ENCODE measurements around the gene SUN5.

Gene SUN5

GRCh38 chr20:33013701-33014326, 9.6 kb upstream of the SUN5 start:
- DNase-seq, result no peak

GRCh38 chr20:33012327-33013189, 8.3 kb upstream of the SUN5 start:
- DNase-seq, result no peak

GRCh38 chr20:33010674-33011449, 6.6 kb upstream of the SUN5 start:
- DNase-seq, result no peak

GRCh38 chr20:33010133-33010504, 5.9 kb upstream of the SUN5 start:
- no peak for DNase-seq

- DNase-seq, result no peak
Observed at GRCh38 chr20:33009214-33010132, 5.2 kb upstream of the SUN5 start.

- DNase-seq, result no peak
Observed at GRCh38 chr20:33008336-33009213, 4.3 kb upstream of the SUN5 start.

- no peak for DNase-seq
Observed at GRCh38 chr20:33007376-33008335, 3.4 kb upstream of the SUN5 start, which contains the start of gene BPIFB2. TSS of gene BPIFB2 (plus strand) at chr20:33007704. CDS start at chr20:33008575, 871 bp downstream.

GRCh38 chr20:33006776-33007375, 2.6 kb upstream of the SUN5 start:
- no peak for DNase-seq

GRCh38 chr20:33005908-33006775, 1.9 kb upstream of the SUN5 start:
- no peak for DNase-seq

- DNase-seq, result no peak
Observed at GRCh38 chr20:33005132-33005566, 916 bp upstream of the SUN5 start.

GRCh38 chr20:33002087-33002808, 2.0 kb downstream of the SUN5 start:
- DNase-seq, result no peak

- no peak for DNase-seq
Observed at GRCh38 chr20:33000802-33001466, 3.3 kb downstream of the SUN5 start.

GRCh38 chr20:32999603-33000250, 4.5 kb downstream of the SUN5 start:
- DNase-seq, result no peak

- DNase-seq, result no peak
Observed at GRCh38 chr20:32997431-32997830, 6.8 kb downstream of the SUN5 start.

- DNase-seq, result no peak
Observed at GRCh38 chr20:32995802-32996201, 8.4 kb downstream of the SUN5 start.

GRCh38 chr20:32993496-32994050, 10.7 kb downstream of the SUN5 start:
- no peak for DNase-seq

All from fibroblast of skin of right quadriceps (primary cell).